ENCODE data around the gene WDR81. TPM values are rescaled to one million over a fixed set of nuclear protein-coding genes. Genes with fewer than 3 reads are reported as not detected.

WDR81 gene
- total and polyA plus RNA-seq, 11 donors = 7.2 to 29.0 (median 9.3) TPM

- WGBS, 4 donors = 76 to 84% (median 78%) methylated on average over 31 to 40 of the region's 40 CpGs
- peaks cover 0 to 60% (median 15%) of the 10 kb centered on the region in 12 donors for H3K4me1 ChIP-seq
- H3K9me3 ChIP-seq = no peaks in the 10 kb centered on the region
- TF ChIP-seq POLR2A (IDR thresholded peaks at IDR 0.05) (peak in 1 of 2 donors; percentile 28), CTCF (IDR thresholded peaks at IDR 0.05) (no peak)
- peak overlapping the region in 10 of 12 donors; percentile 9 to 51 (median 31) for H3K4me3 ChIP-seq
- peak overlapping the region; percentile 77 to 97 (median 86) for H3K27ac ChIP-seq
- DNase-seq = peak; percentile 85 to 93 (median 89)
- no peaks in the 10 kb centered on the region for H3K27me3 ChIP-seq
- peaks cover 0 to 89% (median 46%) of the 10 kb centered on the region in 9 donors for H3K36me3 ChIP-seq
- peak; percentile 57 to 88 (median 82) for ATAC-seq
- intact Hi-C loops (cut with DNase I) = loop anchor here in 1 of 10 donors (10.0 kb wide), 1 partner anchor 304 kb away; the partner anchor contains the start of gene DPH1
Measured at GRCh38 chr17:1730326-1731193, 6.1 kb downstream of the WDR81 start.

GRCh38 chr17:1731194-1731506 is 6.6 kb downstream of the WDR81 start:
- peak overlapping the region in 5 of 12 donors; percentile 13 to 51 (median 35) for H3K4me3 ChIP-seq
- H3K27ac ChIP-seq = peak overlapping the region; percentile 77 to 97 (median 86)
- H3K9me3 ChIP-seq = no peaks in the 10 kb centered on the region
- WGBS, 4 donors = 87 to 95% (median 91%) methylated on average over 9 to 10 of the region's 10 CpGs
- ATAC-seq (no peak), DNase-seq (no peak)
- H3K36me3 ChIP-seq = peaks cover 0 to 89% (median 50%) of the 10 kb centered on the region in 9 donors
- intact Hi-C loops (cut with DNase I) = loop anchor here in 1 of 10 donors (10.0 kb wide), 1 partner anchor 304 kb away; the partner anchor contains the start of gene DPH1
- H3K4me1 ChIP-seq = peaks cover 0 to 60% (median 15%) of the 10 kb centered on the region in 12 donors
- TF ChIP-seq POLR2A (IDR thresholded peaks at IDR 0.05) (no peak), CTCF (IDR thresholded peaks at IDR 0.05) (no peak)
- H3K27me3 ChIP-seq = no peaks in the 10 kb centered on the region

GRCh38 chr17:1732241-1732832 is 7.8 kb downstream of the WDR81 start:
- Histone ChIP-seq H3K4me1 (peaks cover 0 to 60% (median 26%) of the 10 kb centered on the region in 12 donors), H3K36me3 (peaks cover 0 to 80% (median 47%) of the 10 kb centered on the region in 9 donors), H3K4me3 (no peak overlapping the region), H3K9me3 (no peaks in the 10 kb centered on the region), H3K27me3 (no peaks in the 10 kb centered on the region), H3K27ac (no peak overlapping the region)
- intact Hi-C loops (cut with DNase I) = loop anchor here in 1 of 10 donors (10.0 kb wide), 1 partner anchor 302 kb away; the partner anchor contains the start of gene DPH1
- 92 to 96% (median 94%) methylated on average over 12 to 22 of the region's 22 CpGs for WGBS, 4 donors
- ATAC-seq (no peak), DNase-seq (peak in 1 of 5 donors; percentile 26)
- TF ChIP-seq CTCF (IDR thresholded peaks at IDR 0.05) (no peak), POLR2A (IDR thresholded peaks at IDR 0.05) (no peak)

GRCh38 chr17:1732833-1733321 is 8.4 kb downstream of the WDR81 start:
- Histone ChIP-seq H3K27me3 (no peaks in the 10 kb centered on the region), H3K36me3 (peaks cover 0 to 80% (median 50%) of the 10 kb centered on the region in 9 donors), H3K27ac (no peak overlapping the region), H3K9me3 (no peaks in the 10 kb centered on the region), H3K4me3 (no peak overlapping the region), H3K4me1 (peaks cover 0 to 60% (median 27%) of the 10 kb centered on the region in 12 donors)
- ATAC-seq (no peak), DNase-seq (no peak)
- WGBS, 4 donors = 68 to 88% (median 82%) methylated on average over 11 of the region's 11 CpGs
- TF ChIP-seq POLR2A (IDR thresholded peaks at IDR 0.05) (no peak), CTCF (IDR thresholded peaks at IDR 0.05) (no peak)
- intact Hi-C loops (cut with DNase I) = loop anchor here in 1 of 10 donors (10.0 kb wide), 1 partner anchor 302 kb away; the partner anchor contains the start of gene DPH1

Data from heart left ventricle (tissue), 16 donors.